LHCN-M2 (cell line): ENCODE results near the gene SQOR. TPM values are rescaled to one million over a fixed set of nuclear protein-coding genes. Genes with fewer than 3 reads are reported as not detected.

Source experiments
- DNase-seq: peaks from one replicate; pipeline ENCODE4 v3.0.0-alpha.2; 2012; ENCODE audit warnings: low read depth
- total RNA-seq: library from RNA; depleted of rRNA; stranded (reverse); fragments of >200 nt; gene quantifications from 2 replicates; pipeline ENCODE4 v1.2.3, GENCODE V29; 2014; rRNA removed

The SQOR gene
- total RNA-seq, 1 experiment from 2014 or later, result 47.8 TPM

DNA sequence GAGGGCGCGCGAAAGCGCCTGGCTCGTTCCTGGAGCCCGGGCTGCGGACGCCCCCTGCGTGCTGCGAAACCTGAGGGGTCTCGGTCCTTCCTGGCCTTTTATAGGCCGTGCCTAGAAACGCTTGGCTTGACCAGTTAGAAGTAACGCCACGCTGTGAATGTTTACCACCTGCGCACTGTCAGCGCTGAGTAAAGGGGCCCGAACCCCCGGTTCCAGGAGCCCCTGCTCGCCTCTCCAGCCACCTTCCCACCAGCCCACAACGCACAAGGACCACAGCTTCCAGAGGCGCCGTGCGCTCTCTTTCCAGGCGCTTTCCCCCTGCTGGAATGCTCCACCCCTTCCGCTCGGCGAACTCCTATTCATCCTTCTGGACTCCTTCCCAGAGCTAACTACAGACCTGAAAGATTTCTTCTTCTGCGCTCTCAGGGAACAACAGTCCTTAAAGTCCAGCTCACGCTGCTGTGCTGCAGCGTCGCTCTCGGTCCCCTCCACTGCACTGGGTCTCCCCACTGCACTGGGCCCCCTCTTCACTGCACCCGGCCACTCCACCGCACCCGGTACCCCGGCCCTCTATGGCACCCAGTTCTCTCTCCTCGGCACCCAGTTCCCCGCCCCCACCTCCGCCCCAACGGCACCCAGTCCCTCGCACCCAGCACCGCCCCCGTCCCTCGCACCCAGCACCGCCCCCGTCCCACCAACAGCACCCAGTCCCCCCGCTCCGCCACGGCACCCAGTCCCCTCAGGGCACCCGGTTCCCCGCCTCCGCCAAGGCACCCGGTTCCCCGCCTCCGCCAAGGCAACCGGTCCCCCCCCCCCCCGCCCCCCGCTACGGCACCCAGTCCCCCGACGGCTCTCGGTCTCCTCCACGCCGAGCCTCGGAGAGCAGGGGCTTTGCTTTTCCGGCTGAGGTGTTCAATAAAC is 69.8 kb downstream of the SQOR start:
- peak; percentile 38 for DNase-seq

DNA sequence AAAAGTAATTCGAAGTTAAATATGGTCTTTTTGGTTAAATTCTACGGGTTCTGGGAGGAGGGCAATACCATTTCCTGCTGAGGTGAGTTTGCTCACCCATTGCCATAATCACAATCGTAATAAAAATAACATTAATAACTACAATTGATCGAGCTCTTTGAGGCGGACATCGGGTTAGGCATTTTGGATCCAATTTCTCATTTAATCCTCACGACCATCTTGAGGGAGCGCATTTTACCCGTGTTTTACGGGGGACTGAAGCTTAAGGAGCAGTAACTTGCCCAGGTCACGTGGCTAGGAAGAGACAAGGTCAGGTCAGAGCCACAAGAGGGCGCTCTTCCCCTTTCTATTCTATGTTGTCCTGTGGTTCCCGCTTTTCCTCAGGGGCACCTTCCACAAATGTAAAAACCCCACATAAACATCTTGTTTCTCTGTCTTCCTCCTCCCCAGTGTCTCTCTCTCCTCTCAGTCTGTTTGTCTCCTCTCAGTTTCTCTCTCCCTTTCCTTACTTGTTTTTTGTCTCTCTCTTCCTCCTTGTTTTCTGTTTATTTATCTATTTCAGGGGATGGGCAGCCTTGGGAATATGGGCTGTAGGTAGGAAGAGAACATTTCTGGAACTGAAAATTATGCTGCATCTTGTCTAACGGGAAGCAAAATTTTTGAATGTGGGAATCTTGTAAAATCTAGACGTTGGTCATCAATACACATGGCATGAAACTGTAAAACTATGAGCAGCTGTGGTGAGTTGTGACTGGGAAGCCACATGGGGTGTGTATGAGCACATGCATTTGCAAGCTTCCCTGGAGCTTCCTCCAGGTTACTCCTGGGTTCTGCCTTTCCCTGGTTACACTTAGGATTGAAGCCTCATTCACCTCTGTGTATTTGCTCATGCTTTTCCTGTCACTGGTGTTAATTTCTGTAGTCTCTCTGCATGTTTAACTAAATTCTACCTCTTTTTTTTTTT is 71.0 kb downstream of the SQOR start:
- peak; percentile 77 for DNase-seq

DNA sequence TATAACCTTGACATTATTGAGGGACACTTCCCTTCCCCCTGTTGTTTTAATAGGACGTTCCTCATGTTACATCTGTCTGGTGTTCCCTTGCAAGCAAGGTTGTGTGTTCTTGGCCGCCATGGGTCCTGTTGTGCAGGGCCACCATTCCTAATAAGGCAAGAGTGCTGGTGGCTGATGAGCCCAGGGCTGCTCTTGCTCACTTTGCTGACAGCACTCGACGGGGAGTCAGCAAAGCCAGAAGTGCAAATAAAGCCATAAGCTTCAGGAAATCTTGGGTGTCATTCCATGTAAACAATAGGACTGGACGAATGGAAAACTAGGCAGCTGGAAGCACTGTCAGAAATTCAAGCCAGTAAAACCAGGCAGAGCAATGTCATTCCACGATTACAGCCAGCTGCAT is 75.8 kb downstream of the SQOR start:
- peak; percentile 3 for DNase-seq

DNA sequence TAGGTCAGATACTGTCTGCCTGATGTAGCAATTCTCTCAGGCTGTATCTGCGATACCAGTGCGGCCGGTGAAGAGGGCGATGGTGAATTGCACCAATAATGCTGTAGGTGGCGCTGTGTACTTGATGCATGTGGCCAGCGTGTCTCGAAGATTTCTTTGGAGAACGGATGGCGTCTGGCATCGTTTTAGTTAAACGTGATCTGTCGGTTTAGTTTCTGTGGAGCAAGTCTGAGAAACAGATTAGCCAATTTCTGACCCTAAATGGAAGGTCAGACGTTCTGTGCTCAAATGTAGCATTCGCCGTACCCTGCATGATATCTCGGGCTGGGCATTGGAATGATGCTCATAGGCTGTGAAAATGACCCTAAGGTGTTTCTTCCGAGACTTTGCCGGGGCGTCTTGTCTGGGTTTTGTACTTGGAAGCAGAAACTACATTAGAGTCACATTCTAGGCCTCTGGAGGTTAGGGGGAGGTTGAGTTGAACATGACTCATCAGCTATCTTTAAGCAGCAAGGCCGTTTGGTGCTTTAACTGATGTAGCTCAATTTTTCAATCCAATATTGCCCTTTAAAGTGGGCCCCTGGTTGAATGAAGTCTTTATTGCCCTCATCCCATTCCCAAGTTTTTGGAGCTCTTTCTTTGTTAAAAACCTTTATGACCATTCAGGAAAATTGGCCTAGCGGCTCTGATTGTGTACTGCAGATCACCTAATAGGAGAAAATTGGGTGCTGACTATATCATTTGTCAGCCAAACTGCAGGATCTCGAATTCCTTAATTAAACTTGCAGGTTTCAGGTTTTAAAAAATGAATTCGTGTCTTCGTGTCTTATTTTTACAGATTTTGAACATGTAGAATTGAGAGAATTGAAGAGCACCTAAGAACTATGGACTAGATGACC is 80.0 kb downstream of the SQOR start:
- peak; percentile 67 for DNase-seq

DNA sequence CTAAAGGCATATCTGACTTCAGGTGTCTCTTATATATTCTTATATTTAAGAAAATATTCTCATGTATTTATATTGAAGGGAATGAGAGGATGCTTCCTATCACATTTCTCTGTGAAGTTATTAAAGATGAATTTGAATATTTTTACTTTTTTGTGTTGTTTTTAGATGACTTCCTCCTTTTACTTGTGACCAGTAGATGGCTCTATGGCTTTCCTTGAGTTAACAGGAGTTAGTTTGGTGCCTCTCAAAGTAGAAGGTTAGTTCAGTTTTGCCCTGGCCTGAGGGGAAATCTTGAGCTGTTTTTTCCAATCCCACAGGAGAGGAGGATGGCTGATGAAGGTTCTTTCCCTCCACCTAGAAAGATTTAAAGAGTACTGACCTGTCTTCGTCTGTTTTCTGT is 80.7 kb downstream of the SQOR start:
- peak; percentile 34 for DNase-seq

DNA sequence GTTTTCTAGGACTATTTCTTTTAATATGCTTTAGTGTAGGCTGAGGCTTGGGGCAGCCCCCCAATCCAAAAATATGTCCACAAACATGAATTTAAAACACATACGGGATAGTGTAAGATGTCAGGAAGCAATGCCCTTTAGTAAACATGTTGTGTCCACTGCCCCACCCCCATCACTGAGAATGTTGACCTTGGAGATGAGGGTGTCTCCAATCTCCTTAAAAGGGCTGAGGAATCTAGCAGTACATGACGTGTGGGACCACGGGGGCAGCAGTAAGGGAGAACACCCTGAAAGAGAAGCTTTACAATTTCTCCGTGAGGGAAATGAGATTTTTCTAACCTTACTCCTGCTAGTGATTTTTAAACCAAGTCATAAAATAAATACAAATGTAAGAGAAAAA is 84.7 kb downstream of the SQOR start:
- no peak for DNase-seq

DNA sequence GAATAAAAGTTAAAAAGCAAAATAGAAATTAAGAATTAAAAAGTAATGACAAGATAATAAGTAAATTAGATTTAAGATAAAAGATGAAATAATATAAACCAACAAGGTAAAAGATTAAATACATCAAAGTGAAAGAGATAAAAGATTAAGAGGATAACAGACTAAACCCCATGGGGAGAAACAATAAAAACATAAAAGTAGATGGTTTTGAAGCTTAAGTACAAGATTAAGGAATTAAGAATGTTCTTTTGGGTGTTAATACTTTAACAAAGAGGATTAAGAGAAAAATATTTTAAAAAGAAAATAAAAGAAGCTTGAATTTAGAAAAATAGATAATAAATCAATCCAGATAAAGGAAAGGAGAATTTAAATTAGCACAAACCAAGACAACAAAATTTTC is 85.4 kb downstream of the SQOR start:
- DNase-seq, result no peak

DNA sequence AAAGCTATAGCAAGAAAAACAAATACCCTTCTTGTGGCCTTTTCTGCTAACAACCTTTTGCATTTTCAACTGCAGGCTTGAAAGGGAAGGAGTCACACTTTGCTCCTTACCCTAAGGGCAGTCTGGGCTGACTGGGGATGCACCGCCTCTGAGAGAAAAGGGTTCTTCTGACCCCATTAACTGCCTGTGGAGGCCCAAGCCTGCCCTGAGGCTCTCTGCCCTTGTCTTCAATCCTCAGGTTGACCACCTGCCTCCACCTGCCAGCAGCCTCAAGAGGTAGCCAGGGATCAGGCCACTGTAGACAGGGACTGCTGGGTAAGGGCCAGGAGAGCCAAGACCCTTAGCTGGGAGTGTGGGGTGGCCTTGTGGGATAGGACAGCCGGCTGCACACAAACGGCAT is 93.8 kb downstream of the SQOR start:
- DNase-seq, result no peak

DNA sequence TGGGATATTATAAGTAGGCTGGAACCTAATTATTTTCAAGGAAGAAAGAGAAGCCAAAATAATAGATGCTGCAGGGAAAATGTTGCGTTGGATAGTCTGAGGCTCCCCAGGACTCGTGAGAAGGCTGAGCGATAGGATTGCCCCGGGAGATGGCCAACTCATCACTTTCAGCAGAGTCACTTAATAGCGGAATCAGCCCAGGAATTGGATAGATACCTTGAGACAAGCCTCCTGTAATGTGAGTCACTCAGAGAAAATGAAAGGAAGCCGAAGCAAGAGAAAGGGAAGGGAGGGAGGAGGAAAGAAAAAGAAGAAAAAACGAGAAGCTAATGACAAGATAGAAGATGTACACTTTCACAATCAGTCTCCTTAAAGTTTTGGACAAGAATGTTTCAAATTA is 94.3 kb downstream of the SQOR start:
- no peak for DNase-seq

DNA sequence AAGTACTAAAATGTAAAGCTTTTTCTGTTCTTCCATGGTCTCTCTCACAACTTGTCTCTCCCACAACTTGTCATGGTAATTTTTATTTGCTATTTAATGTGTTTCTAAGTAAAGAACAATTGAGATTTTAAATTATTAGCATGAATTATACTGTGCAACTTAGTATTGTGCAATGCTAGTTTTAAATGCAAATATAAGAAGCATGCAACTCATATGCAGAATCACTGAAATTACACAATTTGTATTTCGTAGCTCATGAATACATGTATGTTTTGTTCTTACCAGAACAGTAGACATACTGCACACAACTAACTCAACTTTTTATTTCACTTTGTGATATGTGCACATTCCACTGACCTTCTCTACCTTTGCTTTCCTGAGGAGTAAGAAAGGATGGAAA is 96.5 kb downstream of the SQOR start:
- DNase-seq, result no peak

DNA sequence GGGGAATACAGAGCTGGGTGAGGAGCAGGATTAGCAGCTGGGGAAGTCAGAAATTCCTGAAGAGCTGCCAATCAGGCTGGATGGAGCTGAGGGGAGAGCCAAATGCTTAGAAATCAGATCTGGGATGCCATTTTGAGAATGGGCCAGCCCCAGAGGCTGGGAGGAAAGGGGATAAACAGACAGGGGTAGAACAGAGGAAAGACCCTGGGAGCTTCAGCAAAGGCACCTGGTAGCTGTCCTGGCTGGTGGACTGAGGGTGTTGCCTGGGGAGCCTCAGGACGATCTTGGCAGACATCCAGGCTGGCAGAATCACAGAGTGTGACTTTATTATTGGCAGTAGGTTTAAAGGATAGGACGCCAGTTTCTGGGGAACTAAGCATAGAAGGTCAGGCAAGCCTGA is 97.8 kb downstream of the SQOR start:
- DNase-seq, result no peak

DNA sequence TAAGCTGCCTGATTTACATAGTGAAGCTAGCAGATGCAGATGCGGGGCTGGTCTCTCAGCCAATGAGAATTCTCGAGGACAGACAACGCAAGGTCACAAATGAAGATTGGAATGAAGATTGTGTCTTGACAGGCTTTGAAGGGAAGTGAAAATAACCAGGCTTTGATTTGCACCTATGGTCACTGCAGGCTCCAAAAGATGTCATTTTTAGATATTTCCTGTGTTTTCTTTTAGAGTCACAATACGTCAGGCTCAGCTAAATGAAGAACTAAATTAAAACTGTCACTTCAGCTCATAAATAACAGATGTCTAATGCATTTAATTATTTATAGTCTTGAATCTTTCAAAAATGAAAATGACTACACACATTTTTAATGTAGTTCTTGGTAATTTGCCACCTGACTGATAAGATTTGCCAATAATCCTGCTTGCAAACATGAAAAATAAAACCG is 99.5 kb downstream of the SQOR start:
- no peak for DNase-seq

Other genes with a start within 250 kb of the SQOR start
- 4.7 and 6.7 TPM in 2 replicates for gene SLC30A4, start 112.3 kb upstream of the SQOR start, total RNA-seq
- gene BLOC1S6, start 47.6 kb upstream of the SQOR start, total RNA-seq, result 77.1 and 80.0 TPM in 2 replicates